T-helper 2 cell treated with Interferon-gamma antibody and Interleukin-4, amounts not matched to agents 5 μg/mL and 100 μg/mL, for 36 hours (primary cell): ENCODE results near the gene APOA4.

Source experiments
- DNase-seq: peaks from one replicate; pipeline ENCODE4 v3.0.0; 2021; ENCODE audit warnings: low spot score
- H3K27ac Mint-ChIP-seq: one replicate; pipeline ENCODE4 v1.8.0; 2021; ENCODE audit warnings: mild to moderate bottlenecking, mixed read lengths
- H3K27me3 Mint-ChIP-seq: one replicate; pipeline ENCODE4 v1.8.0; 2021; ENCODE audit warnings: low read depth, mixed read lengths
- H3K36me3 Mint-ChIP-seq: one replicate; pipeline ENCODE4 v1.8.0; 2021; ENCODE audit warnings: low read depth, mixed read lengths
- H3K4me1 Mint-ChIP-seq: one replicate; pipeline ENCODE4 v1.8.0; 2021; ENCODE audit warnings: low read depth, mixed read lengths
- H3K4me3 Mint-ChIP-seq: one replicate; pipeline ENCODE4 v1.8.0; 2022; ENCODE audit warnings: mild to moderate bottlenecking, moderate library complexity, mixed read lengths
- H3K9me3 Mint-ChIP-seq: one replicate; pipeline ENCODE4 v1.8.0; 2021; ENCODE audit warnings: mixed read lengths

The APOA4 gene

DNA sequence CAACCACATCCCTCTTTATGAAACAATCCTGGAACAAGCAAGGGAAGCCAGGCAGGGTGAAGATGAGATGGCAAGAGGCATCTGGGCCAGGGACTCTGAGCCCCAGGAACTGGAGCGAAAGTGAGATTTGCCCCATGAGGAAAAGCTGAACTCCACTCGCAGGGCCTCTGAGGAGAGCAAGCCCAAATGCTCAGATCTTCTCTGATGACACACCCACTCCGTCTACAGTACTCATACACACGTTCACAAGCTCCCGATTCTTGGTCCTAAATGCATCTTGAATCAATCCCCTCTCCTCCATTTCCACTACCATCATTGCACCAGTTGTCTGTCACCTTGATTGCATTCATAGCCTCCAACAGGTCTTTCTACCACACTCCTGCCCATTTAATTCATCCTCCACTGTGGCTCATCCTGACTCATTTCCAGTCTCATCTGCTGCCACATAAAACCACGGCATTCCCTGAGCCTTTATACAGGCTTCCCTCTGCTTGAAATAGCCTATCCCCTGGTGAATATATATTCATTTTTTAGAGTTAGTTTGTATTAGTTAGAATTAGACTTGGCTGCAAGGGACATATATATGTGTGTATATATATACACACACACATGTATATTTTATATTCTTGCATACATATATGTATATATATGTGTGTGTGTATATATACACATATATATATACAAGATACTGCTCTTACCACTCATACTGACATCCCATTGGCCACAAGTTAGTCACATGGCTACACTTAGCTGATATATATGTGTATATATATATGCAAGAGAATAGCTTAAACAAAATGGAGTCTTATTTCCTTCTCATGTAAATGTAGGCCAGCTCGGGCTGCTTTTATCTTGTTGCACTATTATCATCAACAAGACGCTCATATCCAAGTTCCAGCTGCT, 30.0 kb downstream of the APOA4 start:
- Mint-ChIP-seq H3K4me1 (peaks cover 8% of the 10 kb centered on the region), H3K27ac (no peak overlapping the region), H3K4me3 (no peak overlapping the region), H3K27me3 (peaks cover 2% of the 10 kb centered on the region), H3K36me3 (no peaks in the 10 kb centered on the region), H3K9me3 (no peaks in the 10 kb centered on the region)
- DNase-seq, result no peak

- no peak overlapping the region for H3K4me3 Mint-ChIP-seq
- H3K9me3 Mint-ChIP-seq, result no peaks in the 10 kb centered on the region
- no peak overlapping the region for H3K27ac Mint-ChIP-seq
- H3K4me1 Mint-ChIP-seq, result peaks cover 8% of the 10 kb centered on the region
- no peak for DNase-seq
- H3K27me3 Mint-ChIP-seq, result peaks cover 2% of the 10 kb centered on the region
- H3K36me3 Mint-ChIP-seq, result peaks cover 1% of the 10 kb centered on the region
These were observed 30.8 kb downstream of the APOA4 start for GRCh38 chr11:116792144-116792868.

- Mint-ChIP-seq H3K36me3 (peaks cover 7% of the 10 kb centered on the region), H3K4me1 (peaks cover 12% of the 10 kb centered on the region), H3K27ac (no peak within 1 kb of the TSS), H3K9me3 (no peaks in the 10 kb centered on the region), H3K27me3 (peaks cover 2% of the 10 kb centered on the region), H3K4me3 (no peak within 1 kb of the TSS)
- no peak for DNase-seq
These were observed 31.3 kb downstream of the APOA4 start, which contains the start of gene APOA5 for GRCh38 chr11:116791813-116792143. Gene APOA5, minus strand, starts transcription at chr11:116791879. Its CDS starts 19 bp downstream, at chr11:116791860.

DNA sequence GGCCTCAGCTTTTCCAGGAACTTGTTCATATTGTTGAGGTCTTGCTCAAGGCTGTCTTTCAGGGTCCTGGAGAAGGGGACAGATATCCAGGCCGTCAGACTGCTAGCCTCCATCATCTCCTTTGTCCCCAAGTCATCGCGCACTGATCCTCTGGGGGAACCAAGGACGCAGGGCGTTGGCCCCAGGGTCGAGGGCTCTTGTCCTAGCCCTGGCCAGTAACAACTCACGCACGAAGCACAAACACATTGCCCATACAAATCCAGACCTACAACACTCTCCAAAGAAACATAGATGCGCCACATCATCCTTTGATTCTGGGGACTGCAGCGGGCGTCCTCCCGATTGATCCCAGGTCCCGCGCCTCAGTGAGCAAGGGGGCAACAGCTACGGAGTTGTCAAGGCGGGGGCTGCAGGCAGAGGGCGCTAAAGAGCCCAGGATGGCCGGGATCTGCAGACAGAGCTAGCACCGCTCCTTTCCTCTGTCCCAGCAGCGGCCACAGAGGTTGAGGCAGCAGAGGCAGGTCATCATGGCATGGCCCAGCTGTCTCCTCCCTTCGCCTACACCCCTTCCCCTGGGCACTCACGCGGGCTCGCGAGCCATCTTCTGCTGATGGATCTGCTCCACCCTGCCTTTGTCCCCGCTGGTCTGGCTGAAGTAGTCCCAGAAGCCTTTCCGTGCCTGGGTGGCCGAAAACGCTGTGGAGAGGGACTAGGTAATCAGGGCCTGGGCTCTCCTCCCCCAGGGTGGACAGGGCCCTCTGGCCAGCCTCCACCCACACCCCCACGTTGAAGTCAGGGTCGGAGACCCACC, 31.9 kb downstream of the APOA4 start:
- peaks cover 12% of the 10 kb centered on the region for H3K36me3 Mint-ChIP-seq
- H3K4me1 Mint-ChIP-seq, result peaks cover 12% of the 10 kb centered on the region
- H3K27me3 Mint-ChIP-seq, result no peaks in the 10 kb centered on the region
- H3K9me3 Mint-ChIP-seq, result no peaks in the 10 kb centered on the region
- peak; percentile 66 for DNase-seq
- no peak overlapping the region for H3K27ac Mint-ChIP-seq
- no peak overlapping the region for H3K4me3 Mint-ChIP-seq

- Mint-ChIP-seq H3K4me3 (no peak overlapping the region), H3K36me3 (peaks cover 18% of the 10 kb centered on the region), H3K4me1 (peaks cover 16% of the 10 kb centered on the region), H3K9me3 (no peaks in the 10 kb centered on the region), H3K27ac (no peak overlapping the region), H3K27me3 (no peaks in the 10 kb centered on the region)
- DNase-seq, result no peak
These were observed 32.7 kb downstream of the APOA4 start for GRCh38 chr11:116790167-116791001.

DNA sequence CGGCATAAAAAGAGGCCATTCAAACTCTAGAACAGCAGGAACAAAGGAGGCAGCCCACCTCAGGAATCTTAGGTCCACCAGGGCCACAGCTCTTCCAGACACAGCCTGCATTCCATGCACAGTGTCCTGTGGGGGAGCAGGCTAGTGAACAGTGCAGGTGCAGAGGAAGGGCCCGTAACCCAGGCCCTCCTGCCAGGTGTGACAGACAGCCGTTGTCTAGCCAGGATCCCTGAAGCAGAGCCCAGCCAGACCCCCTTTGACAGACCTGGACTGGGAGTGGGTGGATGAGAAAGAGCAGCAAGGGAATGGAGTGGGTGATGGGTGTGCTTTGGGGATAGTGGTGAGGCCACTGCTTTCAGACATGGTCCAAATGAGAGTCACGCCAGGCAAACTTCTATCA, 34.1 kb downstream of the APOA4 start:
- peaks cover 20% of the 10 kb centered on the region for H3K4me1 Mint-ChIP-seq
- H3K36me3 Mint-ChIP-seq, result peaks cover 32% of the 10 kb centered on the region
- H3K27me3 Mint-ChIP-seq, result no peaks in the 10 kb centered on the region
- no peak for DNase-seq
- no peaks in the 10 kb centered on the region for H3K9me3 Mint-ChIP-seq
- H3K27ac Mint-ChIP-seq, result no peak overlapping the region
- H3K4me3 Mint-ChIP-seq, result peak overlapping the region; percentile 91

DNA sequence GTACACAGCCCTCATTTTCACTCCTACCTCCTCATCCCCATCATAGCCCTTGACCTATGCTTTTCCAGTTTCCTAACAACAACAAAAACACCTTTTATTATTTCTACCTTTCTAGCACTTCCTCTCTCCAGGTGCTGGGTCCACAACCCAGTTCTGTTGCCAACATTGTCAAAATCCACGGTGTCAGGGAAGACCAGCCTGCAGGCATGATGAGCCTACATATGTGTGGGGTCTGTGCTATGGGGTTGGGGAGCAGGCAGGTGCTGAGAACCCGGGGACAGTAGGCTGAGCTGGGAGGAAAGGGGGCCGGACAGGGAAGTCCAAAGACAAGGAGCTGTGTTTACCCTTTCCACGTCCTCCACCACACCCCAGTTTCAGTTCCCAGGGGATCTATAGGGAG, 34.6 kb downstream of the APOA4 start:
- H3K4me1 Mint-ChIP-seq, result peaks cover 18% of the 10 kb centered on the region
- no peak for DNase-seq
- H3K27ac Mint-ChIP-seq, result peak overlapping the region; percentile 90
- peak overlapping the region; percentile 91 for H3K4me3 Mint-ChIP-seq
- peaks cover 33% of the 10 kb centered on the region for H3K36me3 Mint-ChIP-seq
- H3K27me3 Mint-ChIP-seq, result no peaks in the 10 kb centered on the region
- H3K9me3 Mint-ChIP-seq, result no peaks in the 10 kb centered on the region

- Mint-ChIP-seq H3K4me1 (peaks cover 19% of the 10 kb centered on the region), H3K9me3 (no peaks in the 10 kb centered on the region), H3K36me3 (peaks cover 38% of the 10 kb centered on the region), H3K4me3 (peak within 1 kb of the TSS; percentile 91), H3K27me3 (no peaks in the 10 kb centered on the region), H3K27ac (peak within 1 kb of the TSS; percentile 90)
- DNase-seq, result peak; percentile 85
These were observed 35.2 kb downstream of the APOA4 start, which contains the start of gene ZPR1 for GRCh38 chr11:116787786-116788486. Gene ZPR1, minus strand, starts transcription at chr11:116788023. Its CDS starts 33 bp downstream, at chr11:116787990.

GRCh38 chr11:116787436-116787785, 35.7 kb downstream of the APOA4 start:
- Mint-ChIP-seq H3K4me1 (peaks cover 21% of the 10 kb centered on the region), H3K4me3 (peak overlapping the region; percentile 91), H3K27ac (peak overlapping the region; percentile 90), H3K36me3 (peaks cover 42% of the 10 kb centered on the region), H3K27me3 (no peaks in the 10 kb centered on the region), H3K9me3 (no peaks in the 10 kb centered on the region)
- no peak for DNase-seq

DNA sequence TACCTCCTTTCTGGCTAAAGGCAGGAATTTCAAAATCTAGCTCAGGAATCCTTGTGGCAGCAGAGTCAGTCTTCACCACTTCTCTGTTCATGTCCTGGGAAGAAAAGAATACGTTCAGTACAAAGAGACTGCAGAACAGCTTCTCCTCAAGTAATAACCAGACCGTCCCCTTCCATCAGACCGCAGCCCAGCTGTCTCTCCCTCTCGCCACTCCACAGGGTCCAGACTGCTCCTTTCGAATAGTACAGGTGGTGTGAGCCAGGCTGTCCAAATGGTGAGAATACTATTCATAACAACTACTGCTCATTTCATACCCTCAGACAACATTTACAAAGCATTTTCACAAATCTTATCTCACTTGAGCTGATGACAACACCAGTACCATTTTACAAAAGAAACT, 36.1 kb downstream of the APOA4 start:
- Mint-ChIP-seq H3K4me3 (peak overlapping the region; percentile 91), H3K4me1 (peaks cover 24% of the 10 kb centered on the region), H3K27ac (peak overlapping the region; percentile 90), H3K9me3 (no peaks in the 10 kb centered on the region), H3K36me3 (peaks cover 46% of the 10 kb centered on the region), H3K27me3 (no peaks in the 10 kb centered on the region)
- no peak for DNase-seq

GRCh38 chr11:116786326-116786725, 36.8 kb downstream of the APOA4 start:
- peaks cover 50% of the 10 kb centered on the region for H3K36me3 Mint-ChIP-seq

DNA sequence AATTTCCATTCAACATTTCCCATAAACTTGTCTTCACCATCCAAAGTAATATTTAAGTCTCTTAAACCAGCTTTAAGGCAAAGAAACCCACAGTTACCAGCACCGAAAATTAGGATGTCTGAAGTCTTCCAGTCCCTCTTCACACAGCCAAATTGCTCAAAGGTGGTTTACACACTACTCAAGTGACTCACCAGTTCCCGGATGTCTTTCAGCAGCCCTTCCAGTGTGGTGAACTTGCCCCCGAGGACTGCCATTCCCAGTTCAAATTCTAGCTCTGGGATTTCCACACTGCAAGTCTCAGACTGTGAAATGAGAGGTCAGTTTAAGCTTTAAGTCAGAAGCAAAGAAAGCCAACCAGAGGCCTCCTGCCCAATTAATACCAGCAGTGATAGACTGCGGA, 40.4 kb downstream of the APOA4 start:
- Mint-ChIP-seq H3K4me3 (no peak overlapping the region), H3K27ac (no peak overlapping the region), H3K9me3 (no peaks in the 10 kb centered on the region), H3K27me3 (no peaks in the 10 kb centered on the region), H3K36me3 (peaks cover 83% of the 10 kb centered on the region), H3K4me1 (peaks cover 28% of the 10 kb centered on the region)
- DNase-seq, result no peak

More at GRCh38 chr11:116786326-116786725, 36.8 kb downstream of the APOA4 start:
- H3K27ac Mint-ChIP-seq, result no peak overlapping the region
- no peak for DNase-seq
- H3K27me3 Mint-ChIP-seq, result no peaks in the 10 kb centered on the region
- H3K4me1 Mint-ChIP-seq, result peaks cover 24% of the 10 kb centered on the region
- H3K4me3 Mint-ChIP-seq, result peak overlapping the region; percentile 91
- H3K9me3 Mint-ChIP-seq, result no peaks in the 10 kb centered on the region
